KOPT-K1 (cell line): ENCODE measurements around the gene MBTPS1.

Experiments
- H3K27ac ChIP-seq: fragments of 200-600 bp; sonication (generic); 2 replicates; pipeline ENCODE4 v1.5.1; 2016; ENCODE audit warnings: antibody characterized with exemption, mild to moderate bottlenecking, low read depth, low read length; ENCODE audit not compliant: poor library complexity, severe bottlenecking
- H3K36me3 ChIP-seq: fragments of 200-600 bp; sonication (generic); 2 replicates; pipeline ENCODE4 v1.5.1; 2017; ENCODE audit warnings: antibody characterized with exemption, mild to moderate bottlenecking, low read length, moderate library complexity; ENCODE audit not compliant: insufficient read depth
- H3K9me3 ChIP-seq: fragments of 200-600 bp; sonication (generic); 2 replicates; pipeline ENCODE4 v1.5.1; 2017; ENCODE audit warnings: antibody characterized with exemption, low read length, mild to moderate bottlenecking; ENCODE audit not compliant: insufficient read depth, poor library complexity, severe bottlenecking

The MBTPS1 gene

DNA sequence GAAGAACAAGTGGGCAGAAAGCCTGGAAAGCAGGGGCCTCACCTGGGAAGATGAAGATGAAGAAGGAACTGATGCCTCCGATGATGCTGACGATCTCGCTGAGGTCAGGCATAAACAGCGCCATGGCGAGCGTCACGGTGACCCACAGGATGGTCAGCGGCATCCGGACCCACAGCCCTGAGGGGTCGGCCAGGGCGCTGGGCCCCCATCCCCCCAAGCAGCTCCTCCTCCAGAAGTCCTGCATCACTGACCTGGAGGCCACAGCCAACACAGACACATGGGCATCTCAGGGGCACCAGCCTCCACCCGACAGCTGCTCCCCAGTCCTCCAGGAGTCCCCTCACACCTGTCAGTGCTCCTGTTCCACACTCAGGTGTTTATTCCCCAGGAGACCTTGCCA is 100.3 kb downstream of the MBTPS1 start:
- no peaks in the 10 kb centered on the region for H3K36me3 ChIP-seq

DNA sequence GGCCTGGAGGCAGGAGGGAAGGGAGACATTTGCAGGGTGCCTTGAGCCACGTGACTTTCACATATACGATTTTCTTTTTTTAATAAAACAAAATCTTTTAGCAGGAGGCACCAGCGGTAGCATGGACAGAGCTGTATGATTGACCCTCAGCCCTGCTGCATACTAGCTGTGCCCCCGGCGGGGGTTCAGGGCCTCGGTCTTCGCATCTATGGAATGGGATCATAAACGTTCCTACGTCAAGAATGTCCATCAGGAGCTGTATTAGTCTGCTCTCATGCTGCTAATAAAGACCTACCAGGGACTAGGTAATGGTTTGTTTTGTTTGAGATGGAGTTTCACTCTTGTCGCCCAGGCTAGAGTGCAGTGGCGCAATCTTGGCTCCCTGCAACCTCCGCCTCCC is 101.3 kb downstream of the MBTPS1 start:
- H3K27ac ChIP-seq: no peak overlapping the region
- H3K9me3 ChIP-seq: peaks cover 56% of the 10 kb centered on the region
- no peaks in the 10 kb centered on the region for H3K36me3 ChIP-seq

More for the DNA sequence above, 100.3 kb downstream of the MBTPS1 start:
- Histone ChIP-seq H3K27ac (no peak overlapping the region), H3K9me3 (peaks cover 66% of the 10 kb centered on the region)

DNA sequence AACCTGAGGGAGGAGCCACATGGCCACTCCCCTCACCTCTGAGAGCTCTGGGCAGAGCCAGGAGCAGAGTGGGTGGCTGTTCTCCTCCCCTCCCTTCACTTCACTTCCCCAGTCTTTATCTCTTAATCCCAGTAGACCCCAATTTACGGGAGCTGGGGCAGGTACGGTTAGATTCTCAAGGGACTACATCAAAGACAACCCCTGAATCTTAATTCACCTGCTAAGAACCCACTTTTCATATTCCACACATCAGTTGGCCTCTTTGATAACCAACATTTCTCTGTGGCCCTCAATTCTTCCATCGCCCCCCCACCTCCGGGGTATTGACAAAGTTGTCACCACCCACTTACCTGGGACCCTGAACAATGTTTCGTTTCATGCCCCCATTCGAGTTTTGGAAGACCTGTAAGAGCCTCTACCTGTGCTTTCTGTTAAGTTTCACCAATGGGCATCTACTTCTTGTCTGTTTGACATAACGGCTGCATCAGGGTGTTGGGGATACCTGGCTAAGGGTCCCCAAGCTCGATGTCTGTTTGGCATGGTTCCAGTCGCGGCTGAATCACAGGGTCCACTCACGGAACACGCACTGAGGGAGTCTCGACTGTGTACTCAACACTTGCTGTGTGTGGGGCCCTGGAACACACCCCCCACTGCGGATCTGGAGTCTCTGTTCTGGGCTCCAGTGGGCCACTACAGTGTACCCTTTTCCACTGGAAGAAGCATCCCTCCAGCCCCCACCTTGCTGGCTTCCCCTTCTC is 102.0 kb downstream of the MBTPS1 start:
- Histone ChIP-seq H3K36me3 (no peaks in the 10 kb centered on the region), H3K27ac (no peak overlapping the region), H3K9me3 (peaks cover 49% of the 10 kb centered on the region)

DNA sequence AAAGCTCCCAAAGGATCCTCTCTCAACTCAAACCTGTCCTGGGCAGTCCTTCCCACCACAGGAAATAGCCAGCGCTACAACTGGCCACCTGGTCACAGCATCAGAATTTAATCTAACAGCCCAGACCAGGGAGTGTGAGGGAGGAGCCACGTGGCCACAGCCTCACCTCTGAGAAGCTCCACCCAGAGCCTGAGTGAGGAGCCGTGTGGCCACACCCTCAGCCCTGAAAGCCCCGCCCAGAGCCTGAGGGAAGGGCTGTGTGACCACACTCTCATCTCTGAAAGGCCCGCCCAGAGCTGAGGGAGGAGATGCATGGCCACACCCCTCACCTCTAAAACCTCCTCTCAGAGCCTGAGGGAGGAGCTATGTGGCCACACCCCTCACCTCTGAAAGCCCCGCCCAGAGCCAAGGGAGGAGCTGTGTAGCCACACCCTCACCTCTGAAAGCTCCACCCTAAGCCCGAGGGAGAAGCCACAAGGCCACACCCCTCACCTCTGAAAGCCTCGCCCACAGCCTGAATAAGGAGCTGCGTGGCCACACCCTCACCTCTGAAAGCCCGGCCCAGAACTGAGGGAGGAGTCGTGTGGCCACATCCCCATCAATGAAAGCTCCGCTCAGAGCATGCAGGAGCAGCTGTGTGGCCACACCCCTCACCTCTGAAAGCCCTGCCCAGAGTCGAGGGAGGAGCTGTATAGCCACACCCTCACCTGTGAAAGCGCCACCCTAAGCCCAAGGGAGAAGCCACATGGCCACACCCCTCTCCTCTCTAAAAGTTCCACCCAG is 102.8 kb downstream of the MBTPS1 start:
- Histone ChIP-seq H3K36me3 (no peaks in the 10 kb centered on the region), H3K9me3 (peaks cover 41% of the 10 kb centered on the region), H3K27ac (no peak overlapping the region)

DNA sequence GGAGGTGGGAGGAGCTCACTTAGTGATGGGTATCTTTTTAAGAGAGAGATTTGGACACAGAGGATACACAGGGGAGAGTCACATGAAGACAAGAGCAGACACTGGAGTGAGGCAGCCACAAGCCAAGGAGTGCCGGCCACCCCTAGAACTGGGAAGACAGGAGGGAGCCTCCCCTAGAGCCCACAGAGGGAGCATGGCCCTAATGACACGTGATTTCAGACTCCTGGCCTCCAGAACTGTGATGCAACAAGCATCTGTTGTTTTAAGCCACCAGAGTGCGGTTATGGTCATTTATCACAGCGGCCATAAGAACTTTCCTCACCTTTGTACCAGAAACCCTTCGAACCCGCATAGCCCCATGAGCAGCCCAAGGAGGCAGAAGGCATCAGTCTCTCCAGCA is 107.5 kb downstream of the MBTPS1 start:
- no peak overlapping the region for H3K27ac ChIP-seq
- no peaks in the 10 kb centered on the region for H3K36me3 ChIP-seq
- H3K9me3 ChIP-seq: peaks cover 1% of the 10 kb centered on the region

DNA sequence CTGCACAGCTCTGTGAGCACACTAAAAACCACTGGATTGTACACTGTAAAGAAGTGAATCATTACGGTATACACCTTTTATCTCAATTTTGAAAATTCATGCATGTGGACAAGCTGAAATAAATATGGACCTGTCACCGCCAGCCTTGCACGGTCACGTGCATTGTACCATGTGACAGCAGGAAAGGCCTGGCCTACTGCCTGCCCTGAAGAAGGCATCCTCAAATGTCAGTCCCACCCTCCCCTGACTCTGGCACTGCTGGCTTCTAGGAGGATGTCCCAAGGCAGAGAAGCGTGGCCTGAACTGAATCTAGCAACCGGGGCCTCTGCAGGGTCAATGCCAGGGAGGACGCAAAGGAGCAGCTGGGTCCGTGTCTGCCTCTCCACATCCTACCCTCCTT is 108.8 kb downstream of the MBTPS1 start:
- no peak overlapping the region for H3K27ac ChIP-seq
- no peaks in the 10 kb centered on the region for H3K9me3 ChIP-seq
- no peaks in the 10 kb centered on the region for H3K36me3 ChIP-seq

DNA sequence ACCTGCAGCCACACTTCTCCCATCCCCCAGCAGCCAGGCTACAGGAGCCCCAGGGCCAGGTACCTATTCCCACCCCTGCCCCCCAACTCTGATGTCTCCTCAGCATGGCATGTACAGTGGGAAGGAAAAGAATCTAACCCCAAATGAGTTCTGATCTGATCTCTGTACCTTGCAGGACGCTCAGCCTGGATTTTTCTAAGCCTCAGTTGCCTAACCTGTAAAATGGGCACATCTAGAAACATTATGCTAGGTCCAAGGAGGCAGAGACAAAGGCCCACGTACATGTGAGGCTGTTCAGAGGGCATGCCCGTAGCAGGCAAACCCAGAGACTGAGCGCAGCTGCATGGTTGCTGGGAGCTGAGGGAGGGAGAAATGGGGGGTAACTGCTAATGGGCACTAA is 109.2 kb downstream of the MBTPS1 start:
- no peak overlapping the region for H3K27ac ChIP-seq
- H3K9me3 ChIP-seq: no peaks in the 10 kb centered on the region
- no peaks in the 10 kb centered on the region for H3K36me3 ChIP-seq

DNA sequence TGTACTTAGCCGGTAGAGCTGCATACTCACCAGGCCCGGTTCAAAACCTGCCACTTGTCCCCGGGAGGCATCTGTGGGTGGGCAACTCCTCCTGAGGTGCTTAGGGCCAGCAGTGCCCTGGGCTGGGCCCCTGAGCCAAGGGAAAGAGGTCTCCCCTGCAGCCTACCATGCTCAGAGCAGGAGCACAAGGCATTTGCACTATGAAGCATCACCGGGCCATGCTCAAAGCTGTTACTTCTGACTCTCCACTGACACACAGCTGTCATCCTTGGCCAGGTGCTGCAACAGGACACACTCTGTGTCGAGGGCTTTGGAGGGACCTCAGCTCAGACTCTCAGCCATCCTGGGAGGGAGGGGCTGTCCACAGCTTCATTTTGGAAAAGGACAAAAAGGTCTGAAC is 111.4 kb downstream of the MBTPS1 start:
- H3K27ac ChIP-seq: no peak overlapping the region
- H3K36me3 ChIP-seq: no peaks in the 10 kb centered on the region

DNA sequence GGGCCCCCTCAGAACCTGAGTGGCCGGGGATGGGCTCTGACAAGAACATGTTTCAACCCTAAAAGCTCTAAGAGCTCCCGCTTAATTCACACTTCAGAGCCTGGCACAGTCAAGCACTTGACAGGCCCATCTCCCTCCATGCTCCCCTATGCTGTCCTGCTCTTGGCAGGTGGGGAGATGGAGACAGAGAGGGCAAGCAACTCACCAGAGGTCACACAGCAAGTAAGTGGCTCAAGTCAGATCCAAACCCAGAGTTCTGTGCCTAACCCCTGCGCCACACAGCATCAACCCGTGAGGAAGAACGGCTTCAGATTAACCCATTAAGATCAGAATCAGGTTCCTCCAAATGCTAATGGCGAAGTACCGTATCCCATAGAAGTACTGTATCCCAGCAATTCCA is 112.3 kb downstream of the MBTPS1 start:
- H3K9me3 ChIP-seq: no peaks in the 10 kb centered on the region
- H3K27ac ChIP-seq: no peak overlapping the region
- H3K36me3 ChIP-seq: no peaks in the 10 kb centered on the region

More for the DNA sequence above, 111.4 kb downstream of the MBTPS1 start:
- H3K9me3 ChIP-seq: no peaks in the 10 kb centered on the region
